ENCODE results near the gene SLC4A7. TPM values are rescaled to one million over a fixed set of nuclear protein-coding genes. Genes with fewer than 3 reads are reported as not detected.
A peak's percentile ranks its signal among the peaks of the same experiment; 100 is the strongest.

The SLC4A7 gene
- total and polyA plus RNA-seq, 10 of the 15 experiments (the other 5 are each of a cell fraction or from before 2014, with no cell fraction given), result 4.4 to 41.4 (median 18.3) TPM

GRCh38 chr3:27426926-27427325, 57.3 kb downstream of the SLC4A7 start (continued):
- TF ChIP-seq, protein P1, sequence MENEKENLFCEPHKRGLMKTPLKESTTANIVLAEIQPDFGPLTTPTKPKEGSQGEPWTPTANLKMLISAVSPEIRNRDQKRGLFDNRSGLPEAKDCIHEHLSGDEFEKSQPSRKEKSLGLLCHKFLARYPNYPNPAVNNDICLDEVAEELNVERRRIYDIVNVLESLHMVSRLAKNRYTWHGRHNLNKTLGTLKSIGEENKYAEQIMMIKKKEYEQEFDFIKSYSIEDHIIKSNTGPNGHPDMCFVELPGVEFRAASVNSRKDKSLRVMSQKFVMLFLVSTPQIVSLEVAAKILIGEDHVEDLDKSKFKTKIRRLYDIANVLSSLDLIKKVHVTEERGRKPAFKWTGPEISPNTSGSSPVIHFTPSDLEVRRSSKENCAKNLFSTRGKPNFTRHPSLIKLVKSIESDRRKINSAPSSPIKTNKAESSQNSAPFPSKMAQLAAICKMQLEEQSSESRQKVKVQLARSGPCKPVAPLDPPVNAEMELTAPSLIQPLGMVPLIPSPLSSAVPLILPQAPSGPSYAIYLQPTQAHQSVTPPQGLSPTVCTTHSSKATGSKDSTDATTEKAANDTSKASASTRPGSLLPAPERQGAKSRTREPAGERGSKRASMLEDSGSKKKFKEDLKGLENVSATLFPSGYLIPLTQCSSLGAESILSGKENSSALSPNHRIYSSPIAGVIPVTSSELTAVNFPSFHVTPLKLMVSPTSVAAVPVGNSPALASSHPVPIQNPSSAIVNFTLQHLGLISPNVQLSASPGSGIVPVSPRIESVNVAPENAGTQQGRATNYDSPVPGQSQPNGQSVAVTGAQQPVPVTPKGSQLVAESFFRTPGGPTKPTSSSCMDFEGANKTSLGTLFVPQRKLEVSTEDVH (IDR thresholded peaks at IDR 0.05; ENCODE audit: low read depth, partially characterized antibody), result no peak
- no peak for TF ChIP-seq NR2C2 (IDR thresholded peaks at IDR 0.05; ENCODE audit: borderline replicate concordance, control insufficient read depth, insufficient read length, low read depth)

GRCh38 chr3:27425896-27426565, 58.2 kb downstream of the SLC4A7 start:
- ChIA-PET POLR2A (no interaction called here), SMC1A (ENCODE audit: uncharacterized antibody, unreplicated experiment) (interaction anchor here (1.1 to 1.4 kb wide), 3 partner anchors 20 to 77 kb away, joined by 3 to 4 read pairs (median 3); no protein-coding TSS in a partner anchor), CTCF (interaction anchor here (0.6 to 1.7 kb wide), 3 partner anchors 11 to 243 kb away, joined by 3 to 5 read pairs (median 3); no protein-coding TSS in a partner anchor), RAD21 (ENCODE audit: unreplicated experiment) (no interaction called here)
- intact Hi-C loops (cut with micrococcal nuclease; ENCODE audit: unreplicated experiment) (no loop called here), in situ Hi-C loops (cut with MboI) (no loop called here)
- over 99% methylated on average over 8 of the region's 8 CpGs for WGBS (ENCODE audit: insufficient coverage, insufficient replicate concordance, low lambda C conversion rate, missing lambda C conversion rate)
- no peaks in the 10 kb centered on the region for H3K9me3 ChIP-seq (replicated peaks; ENCODE audit: control insufficient read depth, insufficient read depth, low read length)
- H3K27me3 ChIP-seq (replicated peaks in 1 of 2; ENCODE audit: control insufficient read depth in 2 of 2, insufficient read depth in 2 of 2, low read length in 1 of 2), result no peaks in the 10 kb centered on the region
- peaks cover 3 to 12% of the 10 kb centered on the region in 2 experiments for H3K36me3 ChIP-seq (ENCODE audit: control insufficient read depth in 2 of 2, insufficient read depth in 2 of 2, low read length in 1 of 2)
- no peak overlapping the region for H2AFZ ChIP-seq (ENCODE audit: control insufficient read depth, low read depth, low read length)
- TSS peak; percentile 13 for BruUV-seq (replicated peaks)
- ATAC-seq (no peak), DNase-seq (ENCODE audit: low read depth, low spot score) (no peak), FAIRE-seq (no peak)
- H3K79me2 ChIP-seq (ENCODE audit: control insufficient read depth, insufficient read depth, low read length), result no peaks in the 10 kb centered on the region
- no peak overlapping the region for H3K4me2 ChIP-seq (ENCODE audit: control insufficient read depth, insufficient read depth)
- no peaks in the 10 kb centered on the region for H3K4me1 ChIP-seq (ENCODE audit: control insufficient read depth, insufficient read depth, low read length)
- no peaks in the 10 kb centered on the region for H4K20me1 ChIP-seq (ENCODE audit: control insufficient read depth, insufficient read depth)
- no peak overlapping the region for H3K4me3 ChIP-seq
- no peak overlapping the region for H3K9ac ChIP-seq (ENCODE audit: control insufficient read depth, insufficient read depth, low read length)
- no peak overlapping the region for H3K27ac ChIP-seq (ENCODE audit: control insufficient read depth, insufficient read depth)
- TF ChIP-seq CREM (IDR thresholded peaks at IDR 0.05; ENCODE audit: low read depth) (no peak), FOXK2 (IDR thresholded peaks at IDR 0.05) (no peak), NFIC (IDR thresholded peaks at IDR 0.05; ENCODE audit: low read depth, low read length) (no peak), NFYA (IDR thresholded peaks at IDR 0.05; ENCODE audit: borderline replicate concordance, low read depth, low read length) (no peak), STAT1 (conservative IDR thresholded peaks at IDR 0.05) (no peak), YBX1 (IDR thresholded peaks at IDR 0.05) (no peak), HDAC6 (IDR thresholded peaks at IDR 0.05; ENCODE audit: unreplicated experiment) (no peak), HCFC1 (IDR thresholded peaks at IDR 0.05; ENCODE audit: low read length) (no peak), MTA2 (IDR thresholded peaks at IDR 0.05; ENCODE audit: low read depth) (no peak), IKZF2 (IDR thresholded peaks at IDR 0.05) (no peak), EGR1 (IDR thresholded peaks at IDR 0.05; ENCODE audit: borderline replicate concordance in 1 of 2, low read depth in 2 of 2, low read length in 2 of 2) (no peak), ETV6 (conservative IDR thresholded peaks at IDR 0.05 in 1 of 2, IDR thresholded peaks at IDR 0.05 in 1 of 2; ENCODE audit: borderline replicate concordance in 1 of 2, low read depth in 1 of 2) (no peak), PKNOX1 (IDR thresholded peaks at IDR 0.05) (no peak), YY1 (IDR thresholded peaks at IDR 0.05; ENCODE audit: low read depth, low read length) (no peak), ZBED1 (IDR thresholded peaks at IDR 0.05; ENCODE audit: borderline replicate concordance) (no peak), MYB (IDR thresholded peaks at IDR 0.05; ENCODE audit: borderline replicate concordance, low read depth, low read length) (no peak), RUNX3 (IDR thresholded peaks at IDR 0.05; ENCODE audit: low read length) (no peak)

All from GM12878 (cell line).